ENCODE measurements around the gene KCNF1. TPM values are rescaled to one million over a fixed set of nuclear protein-coding genes. Genes with fewer than 3 reads are reported as not detected.

Gene KCNF1
- polyA plus RNA-seq, 3 donors = not detected

DNA sequence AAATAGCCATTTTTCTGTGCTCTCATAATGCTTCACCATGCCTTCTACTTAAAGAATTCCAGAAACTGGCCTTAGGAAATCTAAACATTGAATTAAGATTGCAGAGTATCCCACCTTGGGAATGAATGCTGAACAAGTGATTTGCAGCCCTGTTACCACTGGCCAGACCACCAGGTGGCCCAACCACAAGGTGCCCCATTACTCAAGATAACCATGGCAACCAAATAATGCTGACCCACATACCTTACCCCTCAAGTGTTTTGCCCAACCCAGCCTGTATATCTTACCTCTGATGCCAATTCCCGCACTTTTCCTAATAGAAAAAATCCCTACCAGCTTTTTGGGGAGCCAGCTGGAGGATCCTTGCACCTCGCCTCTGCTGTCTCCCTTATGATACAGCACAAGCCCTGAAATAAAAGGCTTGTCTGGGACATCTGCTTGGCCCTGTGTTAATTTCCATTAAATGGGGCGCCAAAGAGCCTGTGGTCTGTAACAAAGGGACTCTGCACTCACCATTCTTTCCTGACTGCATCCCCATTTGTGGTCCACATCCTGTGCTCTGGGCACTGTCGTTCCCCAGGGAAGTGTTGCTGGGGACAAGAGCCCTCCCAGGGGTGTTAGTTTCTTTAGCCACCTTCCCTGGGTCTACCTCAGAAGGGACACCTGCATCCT lies 17.3 kb upstream of the KCNF1 start:
- Mint-ChIP-seq H3K9me3 (peaks cover 0 to 3% (median 0%) of the 10 kb centered on the region in 7 donors), H3K4me1 (no peaks in the 10 kb centered on the region), H3K27ac (no peak overlapping the region), H3K36me3 (no peaks in the 10 kb centered on the region), H3K4me3 (peak overlapping the region in 1 of 2 donors; percentile 3), H3K27me3 (ENCODE audit: low read depth in 3 of 3) (peaks cover 12 to 26% (median 18%) of the 10 kb centered on the region in 3 donors)
- Histone ChIP-seq H3K9ac (ENCODE audit: insufficient read depth, low read length, poor library complexity, severe bottlenecking) (no peak overlapping the region), H3K4me3 (replicated peaks in 1 of 3; ENCODE audit: low read depth in 2 of 3, low read length in 3 of 3) (no peak overlapping the region), H3K9me3 (replicated peaks in 1 of 2; ENCODE audit: control insufficient read depth in 1 of 2, insufficient read depth in 1 of 2, low read length in 2 of 2) (no peaks in the 10 kb centered on the region), H3K79me2 (ENCODE audit: insufficient read depth, low read length) (no peaks in the 10 kb centered on the region), H3K27ac (ENCODE audit: low read depth in 1 of 2, low read length in 2 of 2) (no peak overlapping the region), H3K27me3 (ENCODE audit: control insufficient read depth in 2 of 2, insufficient read depth in 2 of 2, low read length in 2 of 2) (peaks cover 0 to 5% of the 10 kb centered on the region in 2 donors), H3K4me2 (replicated peaks; ENCODE audit: extremely low read depth, low read length, poor library complexity, severe bottlenecking) (no peak overlapping the region), H4K20me1 (ENCODE audit: insufficient read depth, low read length) (no peaks in the 10 kb centered on the region), H2AFZ (ENCODE audit: insufficient read depth, low read depth, low read length, poor library complexity, severe bottlenecking) (no peak overlapping the region), H3K36me3 (replicated peaks in 1 of 2; ENCODE audit: control insufficient read depth in 1 of 2, insufficient read depth in 2 of 2, low read length in 2 of 2) (no peaks in the 10 kb centered on the region), H3K4me1 (ENCODE audit: control insufficient read depth in 1 of 2, insufficient read depth in 2 of 2, low read length in 2 of 2) (no peaks in the 10 kb centered on the region)
- DNase-seq = no peak
- TF ChIP-seq, protein P1, sequence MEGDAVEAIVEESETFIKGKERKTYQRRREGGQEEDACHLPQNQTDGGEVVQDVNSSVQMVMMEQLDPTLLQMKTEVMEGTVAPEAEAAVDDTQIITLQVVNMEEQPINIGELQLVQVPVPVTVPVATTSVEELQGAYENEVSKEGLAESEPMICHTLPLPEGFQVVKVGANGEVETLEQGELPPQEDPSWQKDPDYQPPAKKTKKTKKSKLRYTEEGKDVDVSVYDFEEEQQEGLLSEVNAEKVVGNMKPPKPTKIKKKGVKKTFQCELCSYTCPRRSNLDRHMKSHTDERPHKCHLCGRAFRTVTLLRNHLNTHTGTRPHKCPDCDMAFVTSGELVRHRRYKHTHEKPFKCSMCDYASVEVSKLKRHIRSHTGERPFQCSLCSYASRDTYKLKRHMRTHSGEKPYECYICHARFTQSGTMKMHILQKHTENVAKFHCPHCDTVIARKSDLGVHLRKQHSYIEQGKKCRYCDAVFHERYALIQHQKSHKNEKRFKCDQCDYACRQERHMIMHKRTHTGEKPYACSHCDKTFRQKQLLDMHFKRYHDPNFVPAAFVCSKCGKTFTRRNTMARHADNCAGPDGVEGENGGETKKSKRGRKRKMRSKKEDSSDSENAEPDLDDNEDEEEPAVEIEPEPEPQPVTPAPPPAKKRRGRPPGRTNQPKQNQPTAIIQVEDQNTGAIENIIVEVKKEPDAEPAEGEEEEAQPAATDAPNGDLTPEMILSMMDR (IDR thresholded peaks at IDR 0.05) = no peak
- 63% methylated on average over 3 of the region's 4 CpGs for WGBS (ENCODE audit: insufficient coverage)
- intact Hi-C loops (cut with micrococcal nuclease) = no loop called here

DNA sequence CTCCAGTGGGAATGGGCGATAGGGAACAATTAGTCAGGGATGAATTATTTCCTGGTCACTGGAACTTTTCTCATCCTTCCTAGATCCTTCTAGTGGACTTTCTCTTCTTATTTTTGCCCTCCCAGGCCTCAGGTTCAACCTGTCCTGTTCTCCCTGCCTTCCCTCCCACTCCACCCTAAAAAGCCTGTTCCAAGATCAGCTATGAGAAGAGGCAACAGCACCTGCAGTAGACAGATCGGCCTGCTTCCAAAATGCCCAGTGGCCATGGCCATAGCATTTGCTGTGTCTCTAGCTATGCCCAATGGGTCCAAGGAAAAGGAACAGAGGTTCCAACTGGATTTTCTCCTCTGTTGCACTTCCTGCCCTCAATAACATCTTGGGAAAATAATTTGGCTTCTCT lies 16.5 kb upstream of the KCNF1 start:
- Histone ChIP-seq H3K27ac (ENCODE audit: low read depth in 1 of 2, low read length in 2 of 2) (no peak overlapping the region), H3K4me3 (replicated peaks in 1 of 3; ENCODE audit: low read depth in 2 of 3, low read length in 3 of 3) (no peak overlapping the region), H3K9me3 (replicated peaks in 1 of 2; ENCODE audit: control insufficient read depth in 1 of 2, insufficient read depth in 1 of 2, low read length in 2 of 2) (no peaks in the 10 kb centered on the region), H3K4me2 (replicated peaks; ENCODE audit: extremely low read depth, low read length, poor library complexity, severe bottlenecking) (no peak overlapping the region), H3K27me3 (ENCODE audit: control insufficient read depth in 2 of 2, insufficient read depth in 2 of 2, low read length in 2 of 2) (peaks cover 0 to 5% of the 10 kb centered on the region in 2 donors), H3K4me1 (ENCODE audit: control insufficient read depth in 1 of 2, insufficient read depth in 2 of 2, low read length in 2 of 2) (no peaks in the 10 kb centered on the region), H4K20me1 (ENCODE audit: insufficient read depth, low read length) (no peaks in the 10 kb centered on the region), H3K36me3 (replicated peaks in 1 of 2; ENCODE audit: control insufficient read depth in 1 of 2, insufficient read depth in 2 of 2, low read length in 2 of 2) (no peaks in the 10 kb centered on the region), H3K79me2 (ENCODE audit: insufficient read depth, low read length) (no peaks in the 10 kb centered on the region), H3K9ac (ENCODE audit: insufficient read depth, low read length, poor library complexity, severe bottlenecking) (no peak overlapping the region), H2AFZ (ENCODE audit: insufficient read depth, low read depth, low read length, poor library complexity, severe bottlenecking) (no peak overlapping the region)
- peaks cover 12 to 26% (median 17%) of the 10 kb centered on the region in 3 donors for H3K27me3 Mint-ChIP-seq (ENCODE audit: low read depth in 3 of 3)
- no peak overlapping the region for H3K27ac Mint-ChIP-seq
- peaks cover 2% of the 10 kb centered on the region for H3K4me1 Mint-ChIP-seq
- H3K36me3 Mint-ChIP-seq = no peaks in the 10 kb centered on the region
- WGBS (ENCODE audit: insufficient coverage) = no CpG with 5 or more reads among the region's 2 CpGs
- intact Hi-C loops (cut with micrococcal nuclease) = loop anchor here in 1 of 2 donors (5.0 kb wide), 1 partner anchor 58 kb away; no protein-coding TSS in a partner anchor
- TF ChIP-seq, protein P1 (IDR thresholded peaks at IDR 0.05) = no peak
- H3K4me3 Mint-ChIP-seq = no peak overlapping the region
- no peak for DNase-seq
- H3K9me3 Mint-ChIP-seq = peaks cover 0 to 3% (median 0%) of the 10 kb centered on the region in 7 donors

All from CD14-positive monocyte (primary cell).